ENCODE results near the gene SRC. TPM values are rescaled to one million over a fixed set of nuclear protein-coding genes. Genes with fewer than 3 reads are reported as not detected.

SRC gene
- total and polyA plus RNA-seq, 7 experiments from 2014 or later, result 0.63 to 26.6 (median 2.9) TPM

GRCh38 chr20:37421988-37422387, 76.0 kb downstream of the SRC start:
- intact Hi-C loops (cut with micrococcal nuclease), result no loop called here
- no peak overlapping the region for H3K4me3 ChIP-seq (ENCODE audit: low read length)
- H3K27ac ChIP-seq (ENCODE audit: low read depth, low read length), result no peak overlapping the region
- no peaks in the 10 kb centered on the region for H3K27me3 ChIP-seq (ENCODE audit: control insufficient read depth in 2 of 2, insufficient read depth in 2 of 2, low read length in 2 of 2)
- peak overlapping the region in 1 of 10 donors; percentile 6 for H3K4me3 Mint-ChIP-seq
- no peaks in the 10 kb centered on the region for H3K36me3 Mint-ChIP-seq
- DNase-seq (no peak), ATAC-seq (no peak)
- no peaks in the 10 kb centered on the region for H3K4me1 ChIP-seq (ENCODE audit: control insufficient read depth in 2 of 2, insufficient read depth in 2 of 2, low read length in 2 of 2)
- H3K4me1 Mint-ChIP-seq, result peaks cover 0 to 10% (median 4%) of the 10 kb centered on the region in 7 donors
- POLR2A ChIA-PET, result no interaction called here
- no peak overlapping the region for H3K27ac Mint-ChIP-seq
- CTCF ChIA-PET, result no interaction called here
- peaks cover 0 to 1% (median 0%) of the 10 kb centered on the region in 11 donors for H3K9me3 Mint-ChIP-seq
- no peaks in the 10 kb centered on the region for H3K36me3 ChIP-seq (ENCODE audit: control insufficient read depth in 2 of 3, insufficient read depth in 3 of 3, low read length in 3 of 3)
- H3K9me3 ChIP-seq (ENCODE audit: control insufficient read depth in 2 of 3, low read length in 3 of 3), result no peaks in the 10 kb centered on the region
- H3K27me3 Mint-ChIP-seq, result peaks cover 13 to 33% (median 22%) of the 10 kb centered on the region in 5 donors

GRCh38 chr20:37422791-37423286, 76.9 kb downstream of the SRC start:
- Mint-ChIP-seq H3K9me3 (peaks cover 0 to 1% (median 0%) of the 10 kb centered on the region in 11 donors), H3K4me1 (peaks cover 0 to 10% (median 4%) of the 10 kb centered on the region in 7 donors), H3K36me3 (no peaks in the 10 kb centered on the region), H3K27ac (no peak overlapping the region), H3K27me3 (peaks cover 13 to 33% (median 22%) of the 10 kb centered on the region in 5 donors), H3K4me3 (no peak overlapping the region)
- intact Hi-C loops (cut with micrococcal nuclease), result no loop called here
- Histone ChIP-seq H3K27ac (ENCODE audit: low read depth, low read length) (no peak overlapping the region), H3K9me3 (ENCODE audit: control insufficient read depth in 2 of 3, low read length in 3 of 3) (no peaks in the 10 kb centered on the region), H3K4me3 (ENCODE audit: low read length) (no peak overlapping the region), H3K4me1 (ENCODE audit: control insufficient read depth in 2 of 2, insufficient read depth in 2 of 2, low read length in 2 of 2) (no peaks in the 10 kb centered on the region), H3K36me3 (ENCODE audit: control insufficient read depth in 2 of 3, insufficient read depth in 3 of 3, low read length in 3 of 3) (no peaks in the 10 kb centered on the region), H3K27me3 (ENCODE audit: control insufficient read depth in 2 of 2, insufficient read depth in 2 of 2, low read length in 2 of 2) (no peaks in the 10 kb centered on the region)
- DNase-seq (no peak), ATAC-seq (no peak)
- ChIA-PET CTCF (no interaction called here), POLR2A (no interaction called here)

- CTCF ChIA-PET, result no interaction called here
- Histone ChIP-seq H3K4me1 (ENCODE audit: control insufficient read depth in 2 of 2, insufficient read depth in 2 of 2, low read length in 2 of 2) (no peaks in the 10 kb centered on the region), H3K4me3 (ENCODE audit: low read length) (no peak overlapping the region), H3K27me3 (ENCODE audit: control insufficient read depth in 2 of 2, insufficient read depth in 2 of 2, low read length in 2 of 2) (no peaks in the 10 kb centered on the region), H3K9me3 (ENCODE audit: control insufficient read depth in 2 of 3, low read length in 3 of 3) (no peaks in the 10 kb centered on the region), H3K36me3 (ENCODE audit: control insufficient read depth in 2 of 3, insufficient read depth in 3 of 3, low read length in 3 of 3) (no peaks in the 10 kb centered on the region), H3K27ac (ENCODE audit: low read depth, low read length) (no peak overlapping the region)
- Mint-ChIP-seq H3K4me3 (no peak overlapping the region), H3K9me3 (peaks cover 0 to 1% (median 0%) of the 10 kb centered on the region in 11 donors), H3K4me1 (peaks cover 0 to 10% (median 4%) of the 10 kb centered on the region in 7 donors), H3K27ac (no peak overlapping the region), H3K36me3 (no peaks in the 10 kb centered on the region), H3K27me3 (peaks cover 13 to 33% (median 22%) of the 10 kb centered on the region in 5 donors)
- POLR2A ChIA-PET, result no interaction called here
- DNase-seq (no peak), ATAC-seq (no peak)
- intact Hi-C loops (cut with micrococcal nuclease), result no loop called here
Measured at GRCh38 chr20:37423545-37423944, 77.6 kb downstream of the SRC start.

DNA sequence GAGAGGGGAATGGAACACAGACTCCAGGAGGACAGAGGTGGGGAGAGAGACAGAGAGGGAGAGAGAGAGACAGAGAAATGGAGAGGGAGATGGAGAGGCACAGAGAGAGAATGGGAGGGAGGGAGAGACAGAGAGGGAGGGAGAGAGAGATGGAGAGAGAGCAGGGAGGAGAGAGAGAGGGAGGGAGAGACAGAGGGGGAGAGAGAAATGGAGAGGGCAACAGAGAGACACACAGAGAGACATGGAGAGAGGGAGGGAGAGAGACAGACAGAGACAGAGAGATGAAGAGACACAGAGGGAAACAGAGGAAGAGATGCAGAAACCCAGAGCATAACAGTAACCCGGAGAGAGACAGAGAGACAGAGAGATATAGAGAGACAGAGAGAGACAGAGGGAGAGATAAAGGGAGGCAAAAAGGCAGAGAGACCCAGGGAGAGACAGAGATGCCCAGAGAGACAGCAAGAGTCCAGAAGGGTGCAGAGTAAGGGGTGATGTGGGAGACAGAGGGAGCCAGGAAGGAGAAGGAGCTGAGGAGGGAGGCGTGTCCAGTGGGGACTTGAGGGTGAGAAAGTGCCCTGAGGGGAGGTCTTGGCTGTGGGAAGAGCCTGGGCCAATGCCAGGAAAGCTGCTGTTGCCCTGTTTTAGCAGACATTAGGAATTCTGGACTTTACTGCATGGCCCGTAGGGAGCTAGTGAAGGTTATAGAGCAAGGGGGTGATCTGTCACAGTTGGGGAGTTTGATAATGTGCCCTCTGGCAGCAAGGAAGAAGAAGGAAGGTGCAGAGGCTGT, 78.3 kb downstream of the SRC start:
- Histone ChIP-seq H3K36me3 (ENCODE audit: control insufficient read depth in 2 of 3, insufficient read depth in 3 of 3, low read length in 3 of 3) (no peaks in the 10 kb centered on the region), H3K9me3 (ENCODE audit: control insufficient read depth in 2 of 3, low read length in 3 of 3) (no peaks in the 10 kb centered on the region), H3K27me3 (ENCODE audit: control insufficient read depth in 2 of 2, insufficient read depth in 2 of 2, low read length in 2 of 2) (no peaks in the 10 kb centered on the region), H3K4me1 (ENCODE audit: control insufficient read depth in 2 of 2, insufficient read depth in 2 of 2, low read length in 2 of 2) (no peaks in the 10 kb centered on the region), H3K4me3 (ENCODE audit: low read length) (no peak overlapping the region), H3K27ac (ENCODE audit: low read depth, low read length) (no peak overlapping the region)
- ATAC-seq, result no peak
- H3K27ac Mint-ChIP-seq, result peak overlapping the region in 1 of 9 donors; percentile 13
- no peaks in the 10 kb centered on the region for H3K36me3 Mint-ChIP-seq
- intact Hi-C loops (cut with micrococcal nuclease), result no loop called here
- H3K9me3 Mint-ChIP-seq, result peaks cover 0 to 1% (median 0%) of the 10 kb centered on the region in 11 donors
- peaks cover 0 to 10% (median 4%) of the 10 kb centered on the region in 7 donors for H3K4me1 Mint-ChIP-seq
- ChIA-PET CTCF (no interaction called here), POLR2A (no interaction called here)
- H3K27me3 Mint-ChIP-seq, result peaks cover 13 to 33% (median 22%) of the 10 kb centered on the region in 5 donors
- no peak overlapping the region for H3K4me3 Mint-ChIP-seq
- DNase-seq, result no peak

- ChIA-PET POLR2A (no interaction called here), CTCF (no interaction called here)
- no peak overlapping the region for H3K27ac Mint-ChIP-seq
- H3K4me1 Mint-ChIP-seq, result peaks cover 0 to 10% (median 4%) of the 10 kb centered on the region in 7 donors
- Histone ChIP-seq H3K4me1 (ENCODE audit: control insufficient read depth in 2 of 2, insufficient read depth in 2 of 2, low read length in 2 of 2) (no peaks in the 10 kb centered on the region), H3K36me3 (ENCODE audit: control insufficient read depth in 2 of 3, insufficient read depth in 3 of 3, low read length in 3 of 3) (no peaks in the 10 kb centered on the region), H3K9me3 (ENCODE audit: control insufficient read depth in 2 of 3, low read length in 3 of 3) (no peaks in the 10 kb centered on the region), H3K4me3 (ENCODE audit: low read length) (no peak overlapping the region), H3K27ac (ENCODE audit: low read depth, low read length) (no peak overlapping the region), H3K27me3 (ENCODE audit: control insufficient read depth in 2 of 2, insufficient read depth in 2 of 2, low read length in 2 of 2) (no peaks in the 10 kb centered on the region)
- H3K9me3 Mint-ChIP-seq, result peaks cover 0 to 1% (median 0%) of the 10 kb centered on the region in 11 donors
- ATAC-seq (no peak), DNase-seq (no peak)
- H3K27me3 Mint-ChIP-seq, result peaks cover 13 to 33% (median 22%) of the 10 kb centered on the region in 5 donors
- H3K36me3 Mint-ChIP-seq, result no peaks in the 10 kb centered on the region
- intact Hi-C loops (cut with micrococcal nuclease), result no loop called here
- H3K4me3 Mint-ChIP-seq, result no peak overlapping the region
Measured at GRCh38 chr20:37425103-37425625, 79.2 kb downstream of the SRC start.

GRCh38 chr20:37426106-37426505, 80.2 kb downstream of the SRC start:
- H3K27me3 Mint-ChIP-seq, result peaks cover 8 to 28% (median 20%) of the 10 kb centered on the region in 5 donors
- H3K4me3 Mint-ChIP-seq, result no peak overlapping the region
- Histone ChIP-seq H3K4me3 (ENCODE audit: low read length) (no peak overlapping the region), H3K27me3 (ENCODE audit: control insufficient read depth in 2 of 2, insufficient read depth in 2 of 2, low read length in 2 of 2) (no peaks in the 10 kb centered on the region), H3K9me3 (ENCODE audit: control insufficient read depth in 2 of 3, low read length in 3 of 3) (no peaks in the 10 kb centered on the region), H3K27ac (ENCODE audit: low read depth, low read length) (no peak overlapping the region), H3K4me1 (ENCODE audit: control insufficient read depth in 2 of 2, insufficient read depth in 2 of 2, low read length in 2 of 2) (no peaks in the 10 kb centered on the region), H3K36me3 (ENCODE audit: control insufficient read depth in 2 of 3, insufficient read depth in 3 of 3, low read length in 3 of 3) (no peaks in the 10 kb centered on the region)
- POLR2A ChIA-PET, result no interaction called here
- no peaks in the 10 kb centered on the region for H3K36me3 Mint-ChIP-seq
- DNase-seq, result no peak
- H3K9me3 Mint-ChIP-seq, result peaks cover 0 to 1% (median 0%) of the 10 kb centered on the region in 11 donors
- intact Hi-C loops (cut with micrococcal nuclease), result no loop called here
- CTCF ChIA-PET, result no interaction called here
- peaks cover 0 to 10% (median 4%) of the 10 kb centered on the region in 7 donors for H3K4me1 Mint-ChIP-seq
- ATAC-seq, result no peak
- H3K27ac Mint-ChIP-seq, result no peak overlapping the region

All from naive thymus-derived CD4-positive, alpha-beta T cell (primary cell).